ENCODE results near the gene PPP1R12C. TPM values are rescaled to one million over a fixed set of nuclear protein-coding genes. Genes with fewer than 3 reads are reported as not detected.

PPP1R12C gene
- total and polyA plus RNA-seq, 2 experiments from 2014 or later, result 69.7 to 74.5 TPM

- Histone ChIP-seq H3K4me3 (no peak overlapping the region), H3K9me2 (replicated peaks; ENCODE audit: insufficient read depth) (no peaks in the 10 kb centered on the region), H3K4me2 (no peak overlapping the region), H3K9me3 (ENCODE audit: low read depth) (no peaks in the 10 kb centered on the region), H3K36me3 (replicated peaks; ENCODE audit: insufficient read depth, low read depth) (no peaks in the 10 kb centered on the region), H2AFZ (no peak overlapping the region), H4K20me1 (ENCODE audit: insufficient read depth, poor library complexity, severe bottlenecking) (no peaks in the 10 kb centered on the region), H3K4me1 (ENCODE audit: insufficient read depth) (no peaks in the 10 kb centered on the region), H3K27me3 (no peaks in the 10 kb centered on the region), H3K27ac (no peak overlapping the region), H3K79me2 (no peaks in the 10 kb centered on the region)
- WGBS (ENCODE audit: low lambda C conversion rate, missing lambda C conversion rate), result 95% methylated on average over 12 of the region's 12 CpGs
- DNase-seq (ENCODE audit: low spot score), result no peak
- TF ChIP-seq EZH2phosphoT487 (IDR thresholded peaks at IDR 0.05; ENCODE audit: low read depth, severe bottlenecking, unreplicated experiment) (no peak), EZH2 (IDR thresholded peaks at IDR 0.05; ENCODE audit: borderline replicate concordance) (no peak), CTCF (IDR thresholded peaks at IDR 0.05; ENCODE audit: poor library complexity) (no peak)
Measured at GRCh38 chr19:55047951-55048350, 69.5 kb downstream of the PPP1R12C start.

GRCh38 chr19:55046975-55047622, 70.3 kb downstream of the PPP1R12C start:
- H3K4me1 ChIP-seq (ENCODE audit: insufficient read depth), result no peaks in the 10 kb centered on the region
- H4K20me1 ChIP-seq (ENCODE audit: insufficient read depth, poor library complexity, severe bottlenecking), result no peaks in the 10 kb centered on the region
- H3K27ac ChIP-seq, result no peak overlapping the region
- DNase-seq (ENCODE audit: low spot score), result no peak
- H3K4me2 ChIP-seq, result no peak overlapping the region
- H3K79me2 ChIP-seq, result no peaks in the 10 kb centered on the region
- no peak overlapping the region for H2AFZ ChIP-seq
- WGBS (ENCODE audit: low lambda C conversion rate, missing lambda C conversion rate), result 89% methylated on average over 17 of the region's 17 CpGs
- H3K4me3 ChIP-seq, result no peak overlapping the region
- no peak for TF ChIP-seq EZH2phosphoT487 (IDR thresholded peaks at IDR 0.05; ENCODE audit: low read depth, severe bottlenecking, unreplicated experiment)
- TF ChIP-seq EZH2 (IDR thresholded peaks at IDR 0.05; ENCODE audit: borderline replicate concordance), result no peak
- TF ChIP-seq CTCF (IDR thresholded peaks at IDR 0.05; ENCODE audit: poor library complexity), result no peak
- H3K9me2 ChIP-seq (replicated peaks; ENCODE audit: insufficient read depth), result no peaks in the 10 kb centered on the region
- H3K27me3 ChIP-seq, result no peaks in the 10 kb centered on the region
- no peaks in the 10 kb centered on the region for H3K36me3 ChIP-seq (replicated peaks; ENCODE audit: insufficient read depth, low read depth)
- H3K9me3 ChIP-seq (ENCODE audit: low read depth), result no peaks in the 10 kb centered on the region

- Histone ChIP-seq H3K9me2 (replicated peaks; ENCODE audit: insufficient read depth) (no peaks in the 10 kb centered on the region), H3K27ac (no peak overlapping the region), H3K4me1 (ENCODE audit: insufficient read depth) (no peaks in the 10 kb centered on the region), H3K79me2 (no peaks in the 10 kb centered on the region), H3K4me2 (no peak overlapping the region), H4K20me1 (ENCODE audit: insufficient read depth, poor library complexity, severe bottlenecking) (no peaks in the 10 kb centered on the region), H2AFZ (no peak overlapping the region), H3K27me3 (no peaks in the 10 kb centered on the region), H3K4me3 (no peak overlapping the region), H3K9me3 (ENCODE audit: low read depth) (no peaks in the 10 kb centered on the region), H3K36me3 (replicated peaks; ENCODE audit: insufficient read depth, low read depth) (no peaks in the 10 kb centered on the region)
- WGBS (ENCODE audit: low lambda C conversion rate, missing lambda C conversion rate), result 97% methylated on average over 30 of the region's 30 CpGs
- TF ChIP-seq CTCF (IDR thresholded peaks at IDR 0.05; ENCODE audit: poor library complexity), result no peak
- TF ChIP-seq EZH2phosphoT487 (IDR thresholded peaks at IDR 0.05; ENCODE audit: low read depth, severe bottlenecking, unreplicated experiment), result no peak
- no peak for DNase-seq (ENCODE audit: low spot score)
Measured at GRCh38 chr19:55044771-55045716, 72.4 kb downstream of the PPP1R12C start.

Measured in hepatocyte (in vitro differentiated cells).